ENCODE data around the gene PTCH1.

Gene PTCH1

GRCh38 chr9:95481000-95481399, 35.8 kb downstream of the PTCH1 start:
- TF ChIP-seq, protein P1, sequence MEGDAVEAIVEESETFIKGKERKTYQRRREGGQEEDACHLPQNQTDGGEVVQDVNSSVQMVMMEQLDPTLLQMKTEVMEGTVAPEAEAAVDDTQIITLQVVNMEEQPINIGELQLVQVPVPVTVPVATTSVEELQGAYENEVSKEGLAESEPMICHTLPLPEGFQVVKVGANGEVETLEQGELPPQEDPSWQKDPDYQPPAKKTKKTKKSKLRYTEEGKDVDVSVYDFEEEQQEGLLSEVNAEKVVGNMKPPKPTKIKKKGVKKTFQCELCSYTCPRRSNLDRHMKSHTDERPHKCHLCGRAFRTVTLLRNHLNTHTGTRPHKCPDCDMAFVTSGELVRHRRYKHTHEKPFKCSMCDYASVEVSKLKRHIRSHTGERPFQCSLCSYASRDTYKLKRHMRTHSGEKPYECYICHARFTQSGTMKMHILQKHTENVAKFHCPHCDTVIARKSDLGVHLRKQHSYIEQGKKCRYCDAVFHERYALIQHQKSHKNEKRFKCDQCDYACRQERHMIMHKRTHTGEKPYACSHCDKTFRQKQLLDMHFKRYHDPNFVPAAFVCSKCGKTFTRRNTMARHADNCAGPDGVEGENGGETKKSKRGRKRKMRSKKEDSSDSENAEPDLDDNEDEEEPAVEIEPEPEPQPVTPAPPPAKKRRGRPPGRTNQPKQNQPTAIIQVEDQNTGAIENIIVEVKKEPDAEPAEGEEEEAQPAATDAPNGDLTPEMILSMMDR (conservative IDR thresholded peaks at IDR 0.05; ENCODE audit: low read length): no peak
- no peak overlapping the region for H3K4me3 ChIP-seq (ENCODE audit: low read length)
- DNase-seq (ENCODE audit: low read depth): no peak

DNA sequence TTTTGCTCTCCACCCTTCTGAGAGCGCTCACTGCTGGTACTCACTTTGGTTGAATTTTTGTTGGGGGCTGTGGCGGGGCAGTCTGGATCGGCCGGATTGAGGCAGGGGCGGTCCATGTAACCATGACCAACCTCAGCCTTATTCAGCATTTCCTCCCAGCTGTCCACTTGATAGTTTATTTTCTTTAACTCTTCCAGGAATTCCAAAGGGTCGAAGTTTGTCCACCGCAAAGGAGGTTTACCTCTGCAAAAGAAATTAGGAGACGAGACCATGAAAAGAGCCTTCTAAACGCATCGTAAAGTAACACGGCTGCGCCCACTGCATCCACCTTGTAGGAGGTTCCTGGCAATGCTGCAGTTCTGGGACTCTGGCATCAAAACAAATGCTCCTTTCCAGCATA, 36.4 kb downstream of the PTCH1 start:
- TF ChIP-seq, protein P1 (conservative IDR thresholded peaks at IDR 0.05; ENCODE audit: low read length): no peak
- no peak overlapping the region for H3K4me3 ChIP-seq (ENCODE audit: low read length)
- DNase-seq (ENCODE audit: low read depth): no peak

- TF ChIP-seq, protein P1 (conservative IDR thresholded peaks at IDR 0.05; ENCODE audit: low read length): no peak
- DNase-seq (ENCODE audit: low read depth): no peak
- no peak overlapping the region for H3K4me3 ChIP-seq (ENCODE audit: low read length)
Observed at GRCh38 chr9:95479330-95479729, 37.4 kb downstream of the PTCH1 start.

DNA sequence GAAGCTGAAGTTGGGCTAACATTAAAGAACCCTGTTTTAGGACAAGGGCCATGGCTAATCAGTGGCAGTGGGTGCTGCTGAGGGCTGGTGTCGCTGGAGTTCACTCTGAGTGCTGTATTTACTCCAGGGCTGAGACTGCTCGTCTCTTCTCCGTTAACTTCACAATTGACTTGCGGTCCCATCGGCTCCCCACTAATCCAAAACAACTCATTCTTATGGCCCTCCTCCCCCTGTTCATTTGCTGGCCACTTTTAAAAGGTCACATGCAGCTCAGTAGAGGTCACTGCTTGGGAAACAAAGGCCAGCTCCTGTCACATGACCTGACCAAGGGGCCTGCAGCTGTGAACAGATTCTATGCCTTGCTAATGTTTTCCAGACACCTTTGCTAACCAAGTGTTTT, 38.4 kb downstream of the PTCH1 start:
- TF ChIP-seq, protein P1 (conservative IDR thresholded peaks at IDR 0.05; ENCODE audit: low read length): no peak
- DNase-seq (ENCODE audit: low read depth): no peak
- no peak overlapping the region for H3K4me3 ChIP-seq (ENCODE audit: low read length)

- DNase-seq (ENCODE audit: low read depth): no peak
- H3K4me3 ChIP-seq (ENCODE audit: low read length): no peak overlapping the region
- TF ChIP-seq, protein P1 (conservative IDR thresholded peaks at IDR 0.05; ENCODE audit: low read length): no peak
Observed at GRCh38 chr9:95477885-95478284, 38.9 kb downstream of the PTCH1 start.

GRCh38 chr9:95477441-95477840, 39.3 kb downstream of the PTCH1 start:
- TF ChIP-seq, protein P1 (conservative IDR thresholded peaks at IDR 0.05; ENCODE audit: low read length): no peak
- H3K4me3 ChIP-seq (ENCODE audit: low read length): no peak overlapping the region
- no peak for DNase-seq (ENCODE audit: low read depth)

DNA sequence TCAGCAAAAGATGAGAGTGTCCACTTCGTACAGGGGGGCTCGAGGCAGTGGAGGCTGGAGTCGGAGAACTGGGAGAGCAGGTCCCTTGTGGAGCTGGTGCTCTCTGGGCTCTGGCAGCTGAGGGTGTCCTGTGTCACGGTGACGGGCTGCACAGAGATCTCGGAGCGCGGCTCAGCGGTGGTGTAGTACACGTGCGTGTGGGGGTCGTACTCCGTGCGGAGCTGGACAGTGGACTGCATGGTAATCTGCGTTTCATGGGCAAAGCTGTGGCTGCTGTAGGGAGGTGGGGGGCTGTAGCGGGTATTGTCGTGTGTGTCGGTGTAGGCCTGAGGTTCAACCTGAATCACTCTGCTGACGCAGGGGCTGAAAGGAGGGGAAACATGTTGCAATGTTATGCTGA, 48.0 kb downstream of the PTCH1 start:
- TF ChIP-seq, protein P1 (conservative IDR thresholded peaks at IDR 0.05; ENCODE audit: low read length): no peak

More for the DNA sequence above, 48.0 kb downstream of the PTCH1 start:
- no peak for DNase-seq (ENCODE audit: low read depth)
- no peak overlapping the region for H3K4me3 ChIP-seq (ENCODE audit: low read length)

Data from AG10803 (cell line).